PC-3 (cell line): Measurements from ENCODE around the gene EPB41L4A. TPM values are rescaled to one million over a fixed set of nuclear protein-coding genes. Genes with fewer than 3 reads are reported as not detected.
"Not testable (repeated sequence)": the region's sequence is repeated elsewhere in the genome, so short reads cannot be mapped to it uniquely, and the experiment has no call there.

ENCODE experiments used
- ATAC-seq: fragments of 200-7000 bp; cut with Tn5 transposase; 2 replicates; pipeline ENCODE4 v1.9.1; 2020; ENCODE audit warnings: mild to moderate bottlenecking, moderate library complexity
- BruUV-seq: library from RNA; stranded (reverse); fragments of 400-500 nt; replicated peaks from 2 replicates; lab custom pipeline; 2021; lab: Mats Ljungman, UMichigan
- CTCF ChIA-PET: fragments of 300-600 bp; sonication (Branson Sonifier 250); formaldehyde crosslinking; loops from one replicate; lab custom pipeline; 2022; ENCODE audit warnings: antibody characterized with exemption; lab: Charles Lee
- POLR2A ChIA-PET: fragments of 300-600 bp; sonication (Branson Sonifier 250); formaldehyde crosslinking; loops from one replicate; lab custom pipeline; 2022; ENCODE audit warnings: antibody characterized with exemption; ENCODE audit not compliant: unreplicated experiment; lab: Charles Lee
- DNase-seq: peaks from one replicate; pipeline ENCODE4 v3.0.0-alpha.2; 2015
- H2AFZ ChIP-seq: fragments of 300-600 bp; sonication (generic); 2 replicates; pipeline ENCODE4 v1.6.0; 2016; ENCODE audit warnings: antibody characterized with exemption, low read length
- H3F3A ChIP-seq: fragments of 300-600 bp; sonication (generic); one replicate; pipeline ENCODE4 v1.6.0; 2017; ENCODE audit warnings: antibody characterized with exemption, low read length, control low read depth, mild to moderate bottlenecking; ENCODE audit not compliant: unreplicated experiment
- H3K27ac ChIP-seq: fragments of 300-600 bp; sonication (generic); 2 replicates; pipeline ENCODE4 v1.5.1; 2016; ENCODE audit warnings: mild to moderate bottlenecking, low read length
- H3K27me3 ChIP-seq: fragments of 300-600 bp; sonication (generic); 2 replicates; pipeline ENCODE4 v1.6.1; 2016; ENCODE audit warnings: low read length, mixed read lengths
- H3K36me3 ChIP-seq: fragments of 300-600 bp; sonication (generic); 2 replicates; pipeline ENCODE4 v1.6.1; 2016; ENCODE audit warnings: low read depth, mixed run types, low read length, mixed read lengths
- H3K4me1 ChIP-seq: fragments of 300-600 bp; sonication (generic); 2 replicates; pipeline ENCODE4 v1.5.1; 2016; ENCODE audit warnings: low read length; ENCODE audit not compliant: insufficient read depth
- H3K4me2 ChIP-seq: fragments of 300-600 bp; sonication (generic); 2 replicates; pipeline ENCODE4 v1.6.0; 2016; ENCODE audit warnings: low read length
- H3K4me3 ChIP-seq: fragments of 300-600 bp; sonication (generic); 2 replicates; pipeline ENCODE4 v1.5.1; 2016; ENCODE audit warnings: mild to moderate bottlenecking, low read length, mixed read lengths
- H3K79me2 ChIP-seq: fragments of 300-600 bp; sonication (generic); 2 replicates; pipeline ENCODE4 v1.6.1; 2017; ENCODE audit warnings: low read length, mixed read lengths
- H3K9ac ChIP-seq: fragments of 300-600 bp; sonication (generic); 2 replicates; pipeline ENCODE4 v1.6.0; 2016; ENCODE audit warnings: mild to moderate bottlenecking, low read length
- H3K9me2 ChIP-seq: fragments of 300-600 bp; sonication (generic); replicated peaks from 2 replicates; pipeline ENCODE4 v1.6.1; 2016; ENCODE audit warnings: mixed run types, low read length, mixed read lengths
- H3K9me3 ChIP-seq: fragments of 300-600 bp; sonication (generic); 2 replicates; pipeline ENCODE4 v1.6.1; 2016; ENCODE audit warnings: low read length, mixed read lengths
- H4K20me1 ChIP-seq: fragments of 300-600 bp; sonication (generic); 2 replicates; pipeline ENCODE4 v1.6.1; 2016; ENCODE audit warnings: low read length, mixed read lengths
- CTCF ChIP-seq: fragments of 300-600 bp; sonication (generic); conservative IDR thresholded peaks from 2 replicates; pipeline ENCODE4 v1.5.1; 2017; ENCODE audit warnings: antibody characterized with exemption, low read depth, mild to moderate bottlenecking, low read length
- EZH2 ChIP-seq: fragments of 300-600 bp; sonication (generic); IDR thresholded peaks from one replicate; pipeline ENCODE4 v1.6.1; 2017; ENCODE audit warnings: antibody characterized with exemption, mild to moderate bottlenecking, low read length; ENCODE audit not compliant: unreplicated experiment
- EZH2phosphoT487 ChIP-seq: fragments of 300-600 bp; sonication (generic); IDR thresholded peaks from 2 replicates; pipeline ENCODE4 v1.6.1; 2018; ENCODE audit warnings: mild to moderate bottlenecking, antibody characterized with exemption, low read length, borderline replicate concordance
- intact Hi-C: fragments of 100-400 bp; cut with micrococcal nuclease; formaldehyde crosslinking; loops from 2 replicates; pipeline ENCODE4 v1.9.0; 2023
- total RNA-seq: library from RNA; depleted of rRNA; stranded (reverse); fragments of >200 nt; gene quantifications from 2 replicates; pipeline ENCODE4 v1.2.3, GENCODE V29; 2014

The EPB41L4A gene
- total RNA-seq, 1 experiment from 2014 or later, result not detected

DNA sequence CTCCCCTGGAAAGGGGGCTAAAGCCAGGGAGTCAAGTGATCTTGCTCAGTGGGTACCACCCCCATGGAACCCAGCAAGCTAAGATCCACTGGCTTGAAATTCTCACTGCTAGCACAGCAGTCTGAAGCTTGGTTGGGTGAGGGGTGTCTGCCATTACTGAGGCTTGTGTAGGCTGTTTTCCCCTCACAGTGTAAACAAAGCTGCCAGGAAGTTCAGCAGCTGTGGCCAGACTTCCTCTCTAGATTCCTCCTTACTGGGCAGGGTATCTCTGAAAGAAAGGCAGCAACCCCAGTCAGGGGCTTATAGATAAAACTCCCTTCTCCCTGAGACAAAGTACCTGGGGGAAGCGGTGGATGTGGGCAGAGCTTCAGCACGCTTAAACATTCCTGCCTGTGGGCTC is 17.1 kb upstream of the EPB41L4A start:
- TF ChIP-seq EZH2phosphoT487 (no peak), EZH2 (no peak), CTCF (no peak)
- POLR2A ChIA-PET, result no interaction called here
- Histone ChIP-seq H3K79me2 (no peaks in the 10 kb centered on the region), H3K4me1 (no peaks in the 10 kb centered on the region), H3K4me2 (no peak overlapping the region), H3K9me2 (no peaks in the 10 kb centered on the region), H3F3A (no peaks in the 10 kb centered on the region), H3K9ac (no peak overlapping the region), H3K27me3 (peaks cover 10% of the 10 kb centered on the region; the same call in 1 of the 2 replicates), H3K36me3 (no peaks in the 10 kb centered on the region), H3K9me3 (no peaks in the 10 kb centered on the region), H4K20me1 (no peaks in the 10 kb centered on the region), H2AFZ (no peak overlapping the region), H3K27ac (no peak overlapping the region), H3K4me3 (no peak overlapping the region)
- DNase-seq, result no peak
- no peak for ATAC-seq
- intact Hi-C loops, result no loop called here
- CTCF ChIA-PET, result interaction anchor here (0.6 kb wide), 1 partner anchor 32 kb away, joined by 7 read pairs; no protein-coding TSS in a partner anchor
- no TSS peak for BruUV-seq

DNA sequence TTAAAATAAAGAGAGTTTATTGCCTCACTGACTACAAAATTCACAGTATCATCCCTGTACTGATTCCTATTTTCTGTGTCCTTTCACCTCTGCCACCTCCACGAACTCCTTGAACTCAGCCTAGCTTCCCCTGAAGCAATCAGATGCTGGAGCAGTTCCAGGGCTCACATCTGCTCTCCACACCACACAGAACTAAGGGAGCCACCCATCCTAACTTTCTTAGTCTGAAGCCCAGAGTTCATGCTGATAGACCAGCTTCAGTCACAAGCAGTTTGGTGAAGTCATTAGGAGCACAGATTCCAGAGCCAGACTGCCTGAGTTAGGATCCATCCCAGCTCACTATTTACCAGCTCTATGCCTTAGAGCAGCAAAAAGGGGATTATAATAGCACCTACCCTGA is 15.6 kb upstream of the EPB41L4A start:
- POLR2A ChIA-PET, result no interaction called here
- no TSS peak for BruUV-seq
- Histone ChIP-seq H3K79me2 (no peaks in the 10 kb centered on the region), H3K9me3 (no peaks in the 10 kb centered on the region), H3K27ac (no peak overlapping the region), H4K20me1 (no peaks in the 10 kb centered on the region), H3K36me3 (no peaks in the 10 kb centered on the region), H3K4me3 (no peak overlapping the region), H3K4me2 (no peak overlapping the region), H3K9me2 (no peaks in the 10 kb centered on the region), H3K27me3 (peaks cover 18% of the 10 kb centered on the region; the same call in 1 of the 2 replicates), H3F3A (no peaks in the 10 kb centered on the region), H2AFZ (no peak overlapping the region), H3K4me1 (no peaks in the 10 kb centered on the region), H3K9ac (no peak overlapping the region)
- DNase-seq (no peak), ATAC-seq (no peak)
- CTCF ChIA-PET, result no interaction called here
- intact Hi-C loops, result no loop called here
- TF ChIP-seq EZH2 (no peak), EZH2phosphoT487 (no peak), CTCF (no peak)

DNA sequence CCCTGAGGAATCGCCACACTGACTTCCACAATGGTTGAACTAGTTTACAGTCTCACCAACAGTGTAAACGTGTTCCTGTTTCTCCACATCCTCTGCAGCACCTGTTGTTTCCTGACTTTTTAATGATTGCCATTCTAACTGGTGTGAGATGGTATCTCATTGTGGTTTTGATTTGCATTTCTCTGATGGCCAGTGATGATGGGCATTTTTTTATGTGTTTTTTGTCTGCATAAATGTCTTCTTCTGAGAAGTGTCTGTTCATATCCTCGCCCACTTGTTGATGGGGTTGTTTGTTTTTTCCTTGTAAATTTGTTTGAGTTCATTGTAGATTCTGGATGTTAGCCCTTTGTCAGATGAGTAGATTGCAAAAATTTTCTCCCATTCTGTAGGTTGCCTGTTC is 7.1 kb upstream of the EPB41L4A start:
- H3K9ac ChIP-seq, H3K4me1 ChIP-seq, H3K4me2 ChIP-seq, H3K4me3 ChIP-seq, H3K27ac ChIP-seq, BruUV-seq, ATAC-seq, POLR2A ChIA-PET, intact Hi-C loops, H3F3A ChIP-seq, H3K79me2 ChIP-seq, H2AFZ ChIP-seq, CTCF ChIA-PET, DNase-seq, H3K9me3 ChIP-seq, H3K9me2 ChIP-seq, H3K36me3 ChIP-seq, H4K20me1 ChIP-seq: not testable (repeated sequence)
- peaks cover 37% of the 10 kb centered on the region; the same call in 1 of the 2 replicates for H3K27me3 ChIP-seq
